ENCODE measurements around the gene KIF17.

- TF ChIP-seq CTCF (IDR thresholded peaks at IDR 0.05): peak; percentile 10 to 56 (median 54)
- TF ChIP-seq POLR2A (IDR thresholded peaks at IDR 0.05): peak; percentile 46
These were observed 56.3 kb downstream of the KIF17 start, which contains the start of gene DDOST for GRCh38 chr1:20661207-20662109.
